Measurements from ENCODE around the gene OSGEP. TPM values are rescaled to one million over a fixed set of nuclear protein-coding genes. Genes with fewer than 3 reads are reported as not detected.

Gene OSGEP
- total and polyA plus RNA-seq, 2 of the 13 experiments (the other 11 are each of a cell fraction or from before 2014, with no cell fraction given) = 39.7 to 41.1 TPM

- TF ChIP-seq GMEB2 (CRISPR knock-in tag; IDR thresholded peaks at IDR 0.05; ENCODE audit: low read depth) = peak; percentile 64; the same call in 1 of the 2 replicates
- no peak for TF ChIP-seq MLLT10 (CRISPR knock-in tag; IDR thresholded peaks at IDR 0.05)
- peak; percentile 81 for TF ChIP-seq PHF8 (CRISPR knock-in tag; IDR thresholded peaks at IDR 0.05)
- peak; percentile 99 for TF ChIP-seq ZNF510 (CRISPR knock-in tag; IDR thresholded peaks at IDR 0.05; ENCODE audit: low read depth)
- peak; percentile 77 for TF ChIP-seq ZNF644 (CRISPR knock-in tag; IDR thresholded peaks at IDR 0.05; ENCODE audit: low read depth)
- TF ChIP-seq TOE1 (CRISPR knock-in tag; IDR thresholded peaks at IDR 0.05) = no peak
- TF ChIP-seq BATF2 (CRISPR knock-in tag; IDR thresholded peaks at IDR 0.05) = peak; percentile 78; the same call in 1 of the 2 replicates
- TF ChIP-seq HINFP (CRISPR knock-in tag; IDR thresholded peaks at IDR 0.05; ENCODE audit: low read depth) = peak; percentile 87
- no peak for TF ChIP-seq XBP1 (CRISPR knock-in tag; IDR thresholded peaks at IDR 0.05)
- no peak for TF ChIP-seq GPBP1L1 (CRISPR knock-in tag; IDR thresholded peaks at IDR 0.05)
- TF ChIP-seq ZFP91 (CRISPR knock-in tag; IDR thresholded peaks at IDR 0.05; ENCODE audit: borderline replicate concordance) = peak; percentile 78
- no peak for TF ChIP-seq TBP (CRISPR knock-in tag; IDR thresholded peaks at IDR 0.05)
- TF ChIP-seq SNAPC2 (CRISPR knock-in tag; IDR thresholded peaks at IDR 0.05) = peak; percentile 96
- no peak; the same call in 1 of the 2 replicates for TF ChIP-seq ZNF777 (CRISPR knock-in tag; IDR thresholded peaks at IDR 0.05)
- peak; percentile 97 for TF ChIP-seq SPEN (CRISPR knock-in tag; IDR thresholded peaks at IDR 0.05; ENCODE audit: low read depth)
- no peak; the same call in none of the 2 replicates for TF ChIP-seq RXRA (CRISPR knock-in tag; IDR thresholded peaks at IDR 0.05)
- peak in 1 of 2 experiments; percentile 71; a peak in 1 of 4 replicates for TF ChIP-seq ATF4 (CRISPR knock-in tag; IDR thresholded peaks at IDR 0.05)
- TF ChIP-seq SRSF9 (IDR thresholded peaks at IDR 0.05; ENCODE audit: borderline replicate concordance, insufficient read depth, low read depth, low read length, poor library complexity, severe bottlenecking) = no peak
These were observed 6.9 kb upstream of the OSGEP start, which contains the start of gene PIP4P1 (continued) for GRCh38 chr14:20461225-20462141.
